BLaER1 (cell line): ENCODE results near the gene SRCIN1.

Source experiments
- H3K27ac ChIP-seq: shearing (Covaris generic); formaldehyde crosslinking; 2 replicates; pipeline ENCODE4 v1.8.1; 2022
- H3K27me3 ChIP-seq: shearing (Covaris generic); formaldehyde crosslinking; 2 replicates; pipeline ENCODE4 v1.8.1; 2022
- H3K36me3 ChIP-seq: shearing (Covaris generic); formaldehyde crosslinking; 2 replicates; pipeline ENCODE4 v1.8.1; 2022
- H3K4me1 ChIP-seq: shearing (Covaris generic); formaldehyde crosslinking; 2 replicates; pipeline ENCODE4 v1.8.1; 2022
- H3K4me2 ChIP-seq: shearing (Covaris generic); formaldehyde crosslinking; 2 replicates; pipeline ENCODE4 v1.8.1; 2022
- H3K4me3 ChIP-seq: shearing (Covaris generic); formaldehyde crosslinking; 2 replicates; pipeline ENCODE4 v1.8.1; 2022
- H3K9ac ChIP-seq: shearing (Covaris generic); formaldehyde crosslinking; 2 replicates; pipeline ENCODE4 v1.8.1; 2022
- H3K9me3 ChIP-seq: shearing (Covaris generic); formaldehyde crosslinking; 2 replicates; pipeline ENCODE4 v1.8.1; 2022
- H4K20me1 ChIP-seq: shearing (Covaris generic); formaldehyde crosslinking; 2 replicates; pipeline ENCODE4 v1.8.1; 2022
- Cebpa-rat ChIP-seq: shearing (Covaris generic); IDR thresholded peaks from 2 replicates; pipeline ENCODE4 v1.8.1; 2022

SRCIN1 gene

GRCh38 chr17:38606646-38607611 is 1.2 kb upstream of the SRCIN1 start:
- Histone ChIP-seq H3K4me3 (peak overlapping the region; percentile 70), H3K9ac (peak overlapping the region; percentile 69; the same call in 1 of the 2 replicates), H3K27ac (no peak overlapping the region)

GRCh38 chr17:38605411-38605840 is 326 bp downstream of the SRCIN1 start:
- TF ChIP-seq Cebpa-rat: no peak
- no peak overlapping the region for H3K27ac ChIP-seq
- peak overlapping the region; percentile 70 for H3K4me3 ChIP-seq
- no peaks in the 10 kb centered on the region for H3K36me3 ChIP-seq
- peaks cover 60% of the 10 kb centered on the region for H3K27me3 ChIP-seq
- peaks cover 16% of the 10 kb centered on the region for H4K20me1 ChIP-seq
- H3K4me1 ChIP-seq: peaks cover 45% of the 10 kb centered on the region
- peak overlapping the region; percentile 58; the same call in 1 of the 2 replicates for H3K9ac ChIP-seq
- peak overlapping the region; percentile 87 for H3K4me2 ChIP-seq
- no peaks in the 10 kb centered on the region for H3K9me3 ChIP-seq

More at GRCh38 chr17:38606646-38607611, 1.2 kb upstream of the SRCIN1 start:
- TF ChIP-seq Cebpa-rat: no peak
- H3K36me3 ChIP-seq: no peaks in the 10 kb centered on the region
- peaks cover 5% of the 10 kb centered on the region for H3K9me3 ChIP-seq
- H3K4me1 ChIP-seq: peaks cover 30% of the 10 kb centered on the region
- H3K4me2 ChIP-seq: peak overlapping the region; percentile 87
- peaks cover 16% of the 10 kb centered on the region for H4K20me1 ChIP-seq
- H3K27me3 ChIP-seq: peaks cover 60% of the 10 kb centered on the region

- Histone ChIP-seq H3K4me2 (peak overlapping the region; percentile 87), H4K20me1 (peaks cover 16% of the 10 kb centered on the region), H3K9me3 (no peaks in the 10 kb centered on the region), H3K4me3 (peak overlapping the region; percentile 70), H3K27me3 (peaks cover 60% of the 10 kb centered on the region), H3K9ac (no peak overlapping the region), H3K27ac (no peak overlapping the region), H3K36me3 (no peaks in the 10 kb centered on the region), H3K4me1 (peaks cover 52% of the 10 kb centered on the region)
- no peak for TF ChIP-seq Cebpa-rat
Measured at GRCh38 chr17:38604479-38605403, 1.0 kb downstream of the SRCIN1 start.

- peaks cover 56% of the 10 kb centered on the region for H3K4me1 ChIP-seq
- no peak overlapping the region for H3K9ac ChIP-seq
- no peak overlapping the region for H3K4me3 ChIP-seq
- TF ChIP-seq Cebpa-rat: no peak
- H3K36me3 ChIP-seq: no peaks in the 10 kb centered on the region
- no peaks in the 10 kb centered on the region for H3K9me3 ChIP-seq
- peaks cover 16% of the 10 kb centered on the region for H4K20me1 ChIP-seq
- H3K27ac ChIP-seq: no peak overlapping the region
- H3K4me2 ChIP-seq: 0 out of 2 replicates have a peak overlapping the region, but pooled peaks have one; percentile 1
- peaks cover 52% of the 10 kb centered on the region for H3K27me3 ChIP-seq
Measured at GRCh38 chr17:38603786-38604478, 1.8 kb downstream of the SRCIN1 start.

GRCh38 chr17:38602956-38603785 is 2.6 kb downstream of the SRCIN1 start:
- H3K4me3 ChIP-seq: no peak overlapping the region
- H3K9ac ChIP-seq: no peak overlapping the region
- peaks cover 49% of the 10 kb centered on the region for H3K27me3 ChIP-seq
- peak overlapping the region; percentile 78 for H3K4me2 ChIP-seq
- H4K20me1 ChIP-seq: peaks cover 16% of the 10 kb centered on the region
- TF ChIP-seq Cebpa-rat: no peak
- no peak overlapping the region for H3K27ac ChIP-seq
- no peaks in the 10 kb centered on the region for H3K36me3 ChIP-seq
- no peaks in the 10 kb centered on the region for H3K9me3 ChIP-seq
- H3K4me1 ChIP-seq: peaks cover 59% of the 10 kb centered on the region

GRCh38 chr17:38602453-38602852 is 3.3 kb downstream of the SRCIN1 start:
- Histone ChIP-seq H3K27me3 (peaks cover 41% of the 10 kb centered on the region), H3K4me1 (peaks cover 63% of the 10 kb centered on the region), H4K20me1 (peaks cover 16% of the 10 kb centered on the region), H3K9me3 (no peaks in the 10 kb centered on the region), H3K9ac (no peak overlapping the region), H3K4me2 (peak overlapping the region; percentile 78), H3K36me3 (no peaks in the 10 kb centered on the region), H3K27ac (no peak overlapping the region), H3K4me3 (no peak overlapping the region)
- TF ChIP-seq Cebpa-rat: no peak

GRCh38 chr17:38601539-38602351 is 4.0 kb downstream of the SRCIN1 start:
- Histone ChIP-seq H3K4me2 (peak overlapping the region; percentile 78), H3K27me3 (peaks cover 34% of the 10 kb centered on the region), H4K20me1 (peaks cover 16% of the 10 kb centered on the region), H3K27ac (no peak overlapping the region), H3K9me3 (no peaks in the 10 kb centered on the region), H3K36me3 (no peaks in the 10 kb centered on the region), H3K4me3 (no peak overlapping the region), H3K9ac (no peak overlapping the region), H3K4me1 (peaks cover 56% of the 10 kb centered on the region)
- no peak for TF ChIP-seq Cebpa-rat

GRCh38 chr17:38600906-38601305 is 4.8 kb downstream of the SRCIN1 start:
- Histone ChIP-seq H4K20me1 (peaks cover 22% of the 10 kb centered on the region), H3K27ac (no peak overlapping the region), H3K4me3 (no peak overlapping the region), H3K9ac (no peak overlapping the region), H3K9me3 (no peaks in the 10 kb centered on the region), H3K36me3 (no peaks in the 10 kb centered on the region), H3K4me2 (peak overlapping the region; percentile 78), H3K27me3 (peaks cover 30% of the 10 kb centered on the region), H3K4me1 (peaks cover 51% of the 10 kb centered on the region)
- TF ChIP-seq Cebpa-rat: no peak
